ENCODE results near the gene DNAJB13.

DNA sequence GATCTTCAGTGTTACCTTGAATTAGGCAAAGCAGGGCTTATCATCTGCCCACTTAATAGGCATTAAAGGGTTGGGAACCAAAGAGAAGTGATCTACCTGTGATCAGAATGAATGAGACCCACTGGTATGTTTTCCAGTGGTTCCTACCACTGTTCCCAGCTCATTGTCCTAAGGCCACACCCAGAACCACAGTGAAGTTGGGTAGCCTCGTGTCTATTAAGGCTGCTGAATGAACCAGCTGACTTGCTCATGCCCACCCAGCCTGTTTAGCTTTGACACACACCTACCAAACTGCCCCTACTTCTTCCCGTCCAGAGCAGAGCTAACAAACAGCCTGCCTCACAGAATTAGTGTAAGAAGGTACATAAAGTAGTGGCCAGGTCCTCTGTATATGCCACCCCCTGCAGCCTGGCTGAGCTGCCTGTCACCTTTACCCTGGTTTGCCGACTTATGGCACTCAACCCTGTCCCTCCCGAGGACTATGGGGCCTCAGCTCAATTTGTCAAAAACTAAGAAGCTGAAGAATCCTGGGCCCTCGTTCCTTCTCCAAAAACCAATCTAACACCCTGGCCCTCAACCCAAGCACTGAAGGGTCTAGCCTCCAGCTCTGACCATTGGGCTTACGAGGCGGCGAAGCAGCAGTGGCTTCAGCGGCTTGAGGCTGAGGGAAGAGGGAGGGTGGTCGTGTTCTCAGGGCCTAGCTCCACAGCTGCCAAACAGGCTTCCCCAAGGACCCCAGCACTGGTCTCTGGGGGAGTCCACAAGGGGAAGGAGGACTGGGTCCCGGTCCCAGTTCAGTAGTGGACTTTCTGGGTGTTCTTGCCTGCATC lies 22.0 kb downstream of the DNAJB13 start:
- TF ChIP-seq, protein P1, sequence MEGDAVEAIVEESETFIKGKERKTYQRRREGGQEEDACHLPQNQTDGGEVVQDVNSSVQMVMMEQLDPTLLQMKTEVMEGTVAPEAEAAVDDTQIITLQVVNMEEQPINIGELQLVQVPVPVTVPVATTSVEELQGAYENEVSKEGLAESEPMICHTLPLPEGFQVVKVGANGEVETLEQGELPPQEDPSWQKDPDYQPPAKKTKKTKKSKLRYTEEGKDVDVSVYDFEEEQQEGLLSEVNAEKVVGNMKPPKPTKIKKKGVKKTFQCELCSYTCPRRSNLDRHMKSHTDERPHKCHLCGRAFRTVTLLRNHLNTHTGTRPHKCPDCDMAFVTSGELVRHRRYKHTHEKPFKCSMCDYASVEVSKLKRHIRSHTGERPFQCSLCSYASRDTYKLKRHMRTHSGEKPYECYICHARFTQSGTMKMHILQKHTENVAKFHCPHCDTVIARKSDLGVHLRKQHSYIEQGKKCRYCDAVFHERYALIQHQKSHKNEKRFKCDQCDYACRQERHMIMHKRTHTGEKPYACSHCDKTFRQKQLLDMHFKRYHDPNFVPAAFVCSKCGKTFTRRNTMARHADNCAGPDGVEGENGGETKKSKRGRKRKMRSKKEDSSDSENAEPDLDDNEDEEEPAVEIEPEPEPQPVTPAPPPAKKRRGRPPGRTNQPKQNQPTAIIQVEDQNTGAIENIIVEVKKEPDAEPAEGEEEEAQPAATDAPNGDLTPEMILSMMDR (IDR thresholded peaks at IDR 0.05) = no peak
- TF ChIP-seq POLR2AphosphoS5 (IDR thresholded peaks at IDR 0.05) (no peak), EP300 (IDR thresholded peaks at IDR 0.05) (no peak), POLR2A (IDR thresholded peaks at IDR 0.05) (no peak)

All from gastroesophageal sphincter (tissue), 3 donors.